Body of pancreas (tissue), 4 donors: Measurements from ENCODE around the gene PPARA. TPM values are rescaled to one million over a fixed set of nuclear protein-coding genes. Genes with fewer than 3 reads are reported as not detected.

Experiments
- ATAC-seq: fragments of 150-250 bp; one replicate; pipeline ENCODE4 v1.9.1; 2016
- DNase-seq, 4 donors: peaks; one replicate each; pipeline ENCODE4 v3.0.0-alpha.2; 2019
- H3K27ac ChIP-seq, 4 donors: fragments of 200-600 bp; sonication (generic); 1 replicate in 3 of 4; 2 replicates in 1 of 4; pipeline versions ENCODE4 v1.5.1 to v1.6.1; 2016 to 2019; ENCODE audit warnings: mild to moderate bottlenecking in 1 of 4, mixed read lengths in 1 of 4, moderate library complexity in 1 of 4
- H3K27me3 ChIP-seq, 2 donors: fragments of 200-600 bp; sonication (generic); one replicate each; pipeline ENCODE4 v1.6.0; 2016; ENCODE audit warnings: mild to moderate bottlenecking in 1 of 2
- H3K36me3 ChIP-seq, 2 donors: fragments of 200-600 bp; sonication (generic); replicated peaks in 1 of 2; 2 replicates each; pipeline ENCODE4 v1.5.1; 2016; ENCODE audit warnings: low read depth in 2 of 2; ENCODE audit not compliant: insufficient read depth in 1 of 2
- H3K4me1 ChIP-seq: fragments of 200-600 bp; sonication (generic); one replicate; pipeline ENCODE4 v1.6.0; 2016
- H3K4me3 ChIP-seq, 2 donors: fragments of 200-600 bp; sonication (generic); 1 replicate in 1 of 2; 2 replicates in 1 of 2; pipeline ENCODE4 v1.5.1; 2016 to 2019
- H3K9me3 ChIP-seq, 3 donors: fragments of 200-600 bp; sonication (generic); 1 replicate in 2 of 3; 2 replicates in 1 of 3; pipeline ENCODE4 v1.5.1; 2016
- POLR2A ChIP-seq, 3 donors: fragments of 450-650 bp; IDR thresholded peaks; one replicate each; pipeline ENCODE4 v1.6.1; 2016; ENCODE audit warnings: antibody characterized with exemption in 3 of 3, mild to moderate bottlenecking in 2 of 3
- WGBS, 2 donors: methylation state at CpG; one replicate each; pipeline ENCODE4 v1.1.5; 2017; 5-methylcytosine and 5-hydroxymethylcytosine counted together
- intact Hi-C: fragments of 100-400 bp; cut with DNase I; formaldehyde crosslinking; loops from one replicate; pipeline ENCODE4 v1.15.1; 2023
- total RNA-seq, 2 donors: library from RNA; depleted of rRNA; stranded (reverse); fragments of >200 nt; gene quantifications; one replicate each; pipeline ENCODE4 v1.1.0, GENCODE V29; 2016
- TF ChIP-seq, protein P1 (sequence below), 7 experiments: fragments of 450-650 bp in 4 of 7; fragments of 200-600 bp in 3 of 7; sonication (generic) in 3 of 7; IDR thresholded peaks; one replicate each; pipeline ENCODE4 v1.5.1; 2016 to 2019; ENCODE audit warnings: antibody characterized with exemption in 7 of 7

PPARA gene
- total RNA-seq, 2 donors from 2014 or later, result 15.8 to 19.8 TPM

- Histone ChIP-seq H3K27me3 (no peaks in the 10 kb centered on the region), H3K4me1 (peaks cover 2% of the 10 kb centered on the region), H3K27ac (no peak overlapping the region), H3K9me3 (no peaks in the 10 kb centered on the region), H3K36me3 (no peaks in the 10 kb centered on the region), H3K4me3 (no peak overlapping the region)
- TF ChIP-seq POLR2A (IDR thresholded peaks at IDR 0.05), result no peak
- TF ChIP-seq, protein P1, sequence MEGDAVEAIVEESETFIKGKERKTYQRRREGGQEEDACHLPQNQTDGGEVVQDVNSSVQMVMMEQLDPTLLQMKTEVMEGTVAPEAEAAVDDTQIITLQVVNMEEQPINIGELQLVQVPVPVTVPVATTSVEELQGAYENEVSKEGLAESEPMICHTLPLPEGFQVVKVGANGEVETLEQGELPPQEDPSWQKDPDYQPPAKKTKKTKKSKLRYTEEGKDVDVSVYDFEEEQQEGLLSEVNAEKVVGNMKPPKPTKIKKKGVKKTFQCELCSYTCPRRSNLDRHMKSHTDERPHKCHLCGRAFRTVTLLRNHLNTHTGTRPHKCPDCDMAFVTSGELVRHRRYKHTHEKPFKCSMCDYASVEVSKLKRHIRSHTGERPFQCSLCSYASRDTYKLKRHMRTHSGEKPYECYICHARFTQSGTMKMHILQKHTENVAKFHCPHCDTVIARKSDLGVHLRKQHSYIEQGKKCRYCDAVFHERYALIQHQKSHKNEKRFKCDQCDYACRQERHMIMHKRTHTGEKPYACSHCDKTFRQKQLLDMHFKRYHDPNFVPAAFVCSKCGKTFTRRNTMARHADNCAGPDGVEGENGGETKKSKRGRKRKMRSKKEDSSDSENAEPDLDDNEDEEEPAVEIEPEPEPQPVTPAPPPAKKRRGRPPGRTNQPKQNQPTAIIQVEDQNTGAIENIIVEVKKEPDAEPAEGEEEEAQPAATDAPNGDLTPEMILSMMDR (IDR thresholded peaks at IDR 0.05), result no peak
- ATAC-seq, result no peak
- intact Hi-C loops, result loop anchor here (10.0 kb wide), 1 partner anchor 409 kb away; the partner anchor contains the start of gene CELSR1
- 81 to 92% methylated on average over 4 to 7 of the region's 7 CpGs for WGBS, 2 donors
- no peak for DNase-seq
Measured at GRCh38 chr22:46125311-46125710, 25.0 kb upstream of the PPARA start.

GRCh38 chr22:46125816-46126765 lies 24.2 kb upstream of the PPARA start:
- Histone ChIP-seq H3K4me3 (no peak overlapping the region), H3K4me1 (no peaks in the 10 kb centered on the region), H3K9me3 (no peaks in the 10 kb centered on the region), H3K27ac (no peak overlapping the region), H3K27me3 (no peaks in the 10 kb centered on the region), H3K36me3 (no peaks in the 10 kb centered on the region)
- 77 to 89% methylated on average over 6 to 29 of the region's 33 CpGs for WGBS, 2 donors
- ATAC-seq, result no peak
- DNase-seq, result no peak
- TF ChIP-seq POLR2A (IDR thresholded peaks at IDR 0.05), result no peak
- TF ChIP-seq, protein P1 (IDR thresholded peaks at IDR 0.05), result no peak
- intact Hi-C loops, result loop anchor here (10.0 kb wide), 1 partner anchor 409 kb away; the partner anchor contains the start of gene CELSR1

- H3K4me1 ChIP-seq, result no peaks in the 10 kb centered on the region
- no peaks in the 10 kb centered on the region for H3K27me3 ChIP-seq
- intact Hi-C loops, result loop anchor here (10.0 kb wide), 1 partner anchor 408 kb away; the partner anchor contains the start of gene CELSR1
- H3K4me3 ChIP-seq, result no peak overlapping the region
- ATAC-seq (no peak), DNase-seq (no peak)
- H3K9me3 ChIP-seq, result no peaks in the 10 kb centered on the region
- H3K27ac ChIP-seq, result no peak overlapping the region
- whole genome bisulfite sequencing, 2 donors, result 94 to 99% methylated on average over 9 to 13 of the region's 13 CpGs
- H3K36me3 ChIP-seq, result no peaks in the 10 kb centered on the region
- TF ChIP-seq, protein P1 (IDR thresholded peaks at IDR 0.05), result no peak
- no peak for TF ChIP-seq POLR2A (IDR thresholded peaks at IDR 0.05)
Measured at GRCh38 chr22:46126853-46127385, 23.4 kb upstream of the PPARA start.

GRCh38 chr22:46127556-46127955 lies 22.8 kb upstream of the PPARA start:
- Histone ChIP-seq H3K4me3 (no peak overlapping the region), H3K4me1 (no peaks in the 10 kb centered on the region), H3K27me3 (no peaks in the 10 kb centered on the region), H3K27ac (no peak overlapping the region), H3K36me3 (no peaks in the 10 kb centered on the region), H3K9me3 (no peaks in the 10 kb centered on the region)
- DNase-seq (no peak), ATAC-seq (no peak)
- intact Hi-C loops, result loop anchor here (10.0 kb wide), 1 partner anchor 407 kb away; the partner anchor contains the start of gene CELSR1
- TF ChIP-seq, protein P1 (IDR thresholded peaks at IDR 0.05), result no peak
- TF ChIP-seq POLR2A (IDR thresholded peaks at IDR 0.05), result no peak
- WGBS, 2 donors, result 80 to 93% methylated on average over 1 to 10 of the region's 10 CpGs
